HG03060 (cell line): ENCODE data around the gene NXPH2.

Experiments used
- ATAC-seq: cut with Tn5 transposase; IDR thresholded peaks from one replicate; pipeline ENCODE4 v1.9.1; 2021; ENCODE audit warnings: low read depth, moderate number of reproducible peaks; ENCODE audit not compliant: unreplicated experiment

The NXPH2 gene

DNA sequence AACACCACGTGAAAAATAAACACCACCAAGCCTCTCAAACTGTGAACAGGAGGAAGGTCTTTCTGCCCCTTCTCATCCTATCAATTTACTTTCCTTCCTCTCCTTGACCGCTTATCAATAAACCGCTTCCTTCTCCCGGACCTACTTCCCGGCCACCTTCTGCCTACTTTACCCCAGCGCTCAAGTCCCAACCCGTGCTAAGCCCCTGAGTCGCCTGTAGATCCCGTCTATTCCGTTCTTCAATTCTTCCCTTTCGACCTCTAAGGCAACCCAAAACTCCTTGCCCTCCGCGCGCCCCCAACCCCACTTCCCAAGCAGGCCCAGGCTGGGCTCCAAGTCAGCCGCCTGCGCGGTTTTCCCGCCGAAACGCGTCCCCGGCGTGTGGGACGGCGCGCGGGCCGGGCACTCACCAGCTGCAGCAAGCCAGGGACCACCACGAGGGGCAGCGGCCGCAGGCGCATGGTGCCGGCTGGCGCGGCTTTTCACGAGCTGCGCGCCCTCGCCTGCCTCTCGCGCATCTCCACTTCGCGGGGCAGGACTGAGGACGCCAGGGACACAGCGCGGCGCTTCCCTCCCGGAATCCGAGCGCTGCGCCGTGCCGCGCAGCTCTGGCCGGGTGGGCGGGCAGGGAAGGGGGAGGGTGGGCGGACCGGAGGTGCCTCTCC lies at the start of gene NXPH2:
TSS of gene NXPH2 (minus strand) at position 610 of the 665 bp plus-strand sequence. CDS start at position 461, 149 bp downstream.
- ATAC-seq: no peak

DNA sequence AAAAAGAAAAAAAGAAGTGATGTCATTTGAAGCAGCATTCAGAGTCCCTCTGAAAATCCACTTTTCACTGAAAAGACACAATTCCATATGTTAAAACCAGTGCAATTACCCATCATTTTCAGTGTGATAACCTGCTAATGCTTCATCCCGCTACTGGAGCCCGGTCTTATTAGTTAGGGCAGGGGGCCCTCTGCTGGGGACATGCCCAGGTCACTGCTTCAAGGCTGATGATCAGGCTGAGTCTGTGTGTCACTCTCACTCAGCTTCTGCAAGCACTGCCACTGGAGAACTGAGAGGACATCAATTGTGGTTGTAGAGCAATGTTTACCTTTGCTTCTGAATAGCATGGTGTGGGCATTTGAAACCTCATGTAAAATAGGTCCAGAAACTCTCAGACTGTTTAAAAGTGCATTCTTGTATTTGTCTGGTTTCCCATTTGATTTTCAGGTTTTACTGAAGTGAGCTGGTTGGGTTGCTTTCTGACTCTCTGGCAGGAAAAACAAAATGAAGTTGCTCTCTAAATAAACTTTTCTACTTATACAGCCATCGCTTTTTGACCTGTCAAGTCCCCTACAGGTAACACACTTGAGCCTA lies 49.2 kb upstream of the NXPH2 start:
- no peak for ATAC-seq

DNA sequence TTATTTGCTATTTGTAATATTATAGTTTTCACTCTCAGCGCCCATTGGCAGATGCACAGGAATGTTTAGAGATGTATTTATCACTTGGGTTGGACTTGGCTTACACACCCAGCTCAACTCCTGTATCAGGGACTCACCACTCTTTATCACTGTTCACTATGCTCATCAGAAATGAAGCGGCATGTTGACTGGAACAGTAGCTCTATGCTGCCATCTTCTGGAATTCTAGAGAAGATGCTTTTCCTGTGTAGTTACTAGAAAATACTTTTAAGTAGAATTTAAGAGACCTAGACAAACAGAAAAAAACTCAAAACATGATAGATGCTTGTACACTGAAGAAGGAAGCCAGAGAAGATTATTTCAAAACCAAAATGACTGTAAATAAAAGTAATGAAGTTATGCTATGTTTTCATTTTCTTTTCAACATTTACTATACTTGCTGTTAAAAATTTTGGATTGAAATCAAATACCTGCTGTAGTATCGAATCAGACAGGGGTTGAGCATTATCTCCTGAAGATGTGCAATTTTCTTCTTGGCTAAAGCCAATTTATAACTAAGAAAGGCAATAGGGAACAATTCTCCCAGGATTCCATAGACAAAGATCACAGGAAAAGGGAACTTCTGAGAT lies 47.4 kb upstream of the NXPH2 start:
- ATAC-seq: peak; percentile 70

DNA sequence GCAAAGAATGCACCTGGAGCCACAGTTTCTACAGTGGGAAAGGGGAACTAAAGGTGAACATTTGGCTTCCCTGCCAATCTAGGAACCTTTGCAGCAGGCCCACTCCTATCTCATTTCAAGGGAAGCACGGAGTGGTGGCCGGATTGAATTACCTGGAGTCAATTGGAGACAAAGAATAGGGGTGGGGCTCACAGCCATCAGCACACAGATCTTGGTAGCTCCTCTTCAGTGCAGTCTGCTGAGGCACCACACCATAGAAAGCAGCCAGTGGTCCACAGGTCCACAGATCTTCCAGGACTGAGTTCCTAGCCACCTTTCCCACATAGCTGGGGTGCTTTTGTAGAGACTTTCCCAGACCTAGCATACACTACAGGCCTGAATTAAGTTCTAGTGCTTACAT lies 43.5 kb upstream of the NXPH2 start:
- no peak for ATAC-seq

DNA sequence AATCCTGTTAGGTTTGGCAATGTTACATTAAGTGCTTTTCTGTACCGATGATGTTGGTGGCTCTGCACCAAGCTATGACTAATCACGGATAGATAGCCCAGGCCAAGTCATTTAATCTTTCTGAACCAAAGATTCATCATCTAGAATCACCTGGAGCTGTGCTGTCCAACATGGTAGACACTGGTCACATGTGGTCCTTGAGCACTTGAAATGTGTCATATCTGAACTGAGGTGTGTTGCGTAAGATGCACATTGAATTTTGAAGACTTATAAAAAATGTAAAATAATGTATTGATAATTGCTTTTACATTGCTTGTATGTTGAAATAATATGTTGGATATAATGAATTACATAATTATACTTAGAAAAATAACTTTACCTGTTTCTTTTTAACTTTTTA lies 39.8 kb upstream of the NXPH2 start:
- ATAC-seq: no peak

DNA sequence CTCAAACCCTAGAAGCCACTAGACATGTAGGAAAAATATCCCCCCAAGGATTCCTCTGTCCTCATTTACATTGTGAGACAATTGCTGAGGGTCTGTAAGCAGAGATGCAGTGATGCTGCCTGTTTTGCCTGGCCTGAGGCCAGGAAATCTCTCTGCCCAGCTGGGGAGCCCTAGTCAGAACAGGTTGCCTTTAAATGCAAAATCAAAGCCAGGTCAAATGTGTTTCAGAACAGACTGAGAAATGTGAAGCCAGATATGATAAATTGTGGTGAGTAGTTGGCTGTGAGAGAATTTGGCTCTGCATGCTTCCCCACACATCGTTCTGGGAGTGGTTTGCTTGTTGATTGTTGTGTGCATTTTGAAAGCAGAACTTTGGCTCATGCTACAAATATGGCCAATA lies 38.4 kb upstream of the NXPH2 start:
- no peak for ATAC-seq

DNA sequence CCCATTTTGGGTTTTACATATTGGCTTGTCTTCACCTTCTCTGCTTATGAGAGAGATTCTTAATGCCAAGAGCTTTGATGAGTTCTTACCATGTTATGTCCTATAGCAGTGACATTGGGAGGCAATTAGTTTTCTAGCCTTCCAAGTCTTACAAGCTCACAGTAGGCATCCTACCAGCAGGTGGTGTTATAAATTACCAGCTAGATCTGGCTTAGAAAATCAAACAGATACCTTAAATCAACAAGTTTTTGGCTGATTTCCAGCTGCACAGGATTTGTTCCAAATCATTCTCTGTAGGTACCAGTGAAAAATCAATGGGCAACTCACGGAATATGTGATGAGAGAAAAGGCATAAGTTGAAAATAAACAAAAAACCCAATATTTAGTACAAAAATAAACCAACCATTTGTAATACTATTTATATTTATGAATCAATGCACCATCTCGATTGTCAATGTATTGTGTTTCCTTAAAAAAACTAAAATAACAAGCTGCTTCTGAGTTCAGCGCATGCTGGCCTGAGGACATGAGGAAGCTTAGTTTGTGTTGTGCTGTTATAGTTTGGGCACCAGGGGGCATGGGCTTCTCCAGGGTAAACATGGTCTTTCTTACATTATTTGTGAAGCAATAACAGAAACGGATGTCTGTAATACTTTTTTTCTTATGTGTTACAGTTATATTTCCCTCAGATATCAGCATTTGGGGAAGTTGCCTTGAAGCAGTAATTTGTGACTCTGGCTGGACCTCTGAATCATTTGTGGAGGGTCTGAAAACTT lies 34.1 kb upstream of the NXPH2 start:
- ATAC-seq: no peak

DNA sequence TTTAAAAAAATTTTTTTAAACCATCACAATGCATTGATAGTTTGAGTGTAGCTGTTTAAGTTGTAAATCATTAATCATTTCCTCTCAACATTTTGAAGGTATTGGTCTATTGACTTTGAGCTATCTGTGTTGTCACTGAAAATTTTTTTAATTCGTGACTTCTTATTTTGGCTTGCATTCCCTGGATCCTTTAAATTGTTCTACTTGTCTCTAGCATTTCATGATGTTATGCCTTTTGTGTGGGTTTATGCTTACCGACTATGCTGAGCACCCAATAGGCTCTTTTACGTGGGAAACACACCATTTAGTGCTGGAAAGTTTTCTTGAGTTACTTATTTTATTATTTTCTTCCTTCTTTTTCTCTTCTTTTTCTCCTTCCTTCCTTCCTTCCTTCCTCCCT lies 31.2 kb upstream of the NXPH2 start:
- no peak for ATAC-seq

DNA sequence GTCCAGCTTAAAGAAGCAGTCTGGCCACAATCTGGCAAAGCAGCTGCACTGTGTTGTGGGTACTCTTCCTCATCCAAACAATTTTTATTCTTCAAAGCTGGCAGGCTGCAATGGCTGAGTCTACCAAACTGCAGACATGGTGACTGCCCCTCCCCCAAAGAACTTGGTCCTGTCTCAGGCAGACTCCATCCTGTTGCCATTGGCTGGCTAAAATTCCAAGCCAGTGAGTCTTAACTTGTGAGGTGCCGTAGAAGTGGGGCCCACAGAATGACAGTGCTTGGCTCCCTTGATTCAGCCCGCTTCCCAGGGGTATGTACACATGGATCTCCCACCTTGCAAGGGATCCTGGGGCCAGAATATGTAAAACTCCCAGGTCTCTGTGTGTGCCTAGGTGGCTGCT lies 14.5 kb upstream of the NXPH2 start:
- no peak for ATAC-seq

DNA sequence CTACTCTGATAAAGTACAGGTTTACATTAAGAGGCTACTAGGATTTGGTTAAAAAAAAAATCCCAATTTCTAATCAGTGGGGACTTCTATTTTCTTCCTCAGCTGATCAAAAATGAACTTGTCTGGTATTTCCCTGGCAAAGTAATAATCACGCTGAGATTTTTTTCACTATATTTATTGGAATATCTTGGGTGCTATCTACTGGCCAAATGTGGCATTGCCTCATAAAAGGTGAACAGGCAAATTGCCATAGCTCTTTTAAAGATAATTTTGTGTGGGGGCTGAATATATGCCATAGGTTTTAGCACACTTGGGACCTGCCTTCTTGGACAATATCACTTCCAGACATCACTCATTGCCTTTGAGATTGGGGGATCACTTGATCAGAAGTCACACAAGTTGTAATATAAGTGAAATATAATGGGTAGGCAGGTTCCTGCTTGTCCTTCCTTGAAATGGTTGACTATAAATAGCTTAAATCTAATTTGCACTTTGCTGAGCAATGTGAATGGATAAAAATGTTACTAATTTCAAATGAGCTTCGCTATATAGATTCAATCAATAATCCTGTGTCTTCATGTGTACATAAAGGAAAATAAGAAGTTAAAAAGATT lies 7.0 kb upstream of the NXPH2 start:
- peak; percentile 44 for ATAC-seq

DNA sequence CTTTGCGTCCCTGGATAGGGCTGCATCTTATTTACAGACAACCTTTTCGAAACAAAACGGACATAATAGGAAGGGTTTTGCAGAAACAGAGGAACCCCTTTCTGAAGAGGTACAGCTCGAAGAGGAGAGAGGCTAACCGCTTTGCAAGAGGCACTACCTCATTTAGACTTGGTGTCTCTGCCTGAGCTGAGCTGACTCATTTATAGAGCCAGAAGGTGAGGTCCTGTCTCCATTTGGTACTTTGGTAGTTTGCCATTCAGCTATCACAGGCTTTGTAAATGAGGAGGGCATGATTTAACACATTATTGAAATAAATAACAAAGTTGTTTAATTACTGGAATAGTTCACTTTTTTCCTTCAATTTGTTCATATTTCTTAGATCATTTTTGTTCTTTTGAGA lies 2.2 kb upstream of the NXPH2 start:
- peak; percentile 70 for ATAC-seq

DNA sequence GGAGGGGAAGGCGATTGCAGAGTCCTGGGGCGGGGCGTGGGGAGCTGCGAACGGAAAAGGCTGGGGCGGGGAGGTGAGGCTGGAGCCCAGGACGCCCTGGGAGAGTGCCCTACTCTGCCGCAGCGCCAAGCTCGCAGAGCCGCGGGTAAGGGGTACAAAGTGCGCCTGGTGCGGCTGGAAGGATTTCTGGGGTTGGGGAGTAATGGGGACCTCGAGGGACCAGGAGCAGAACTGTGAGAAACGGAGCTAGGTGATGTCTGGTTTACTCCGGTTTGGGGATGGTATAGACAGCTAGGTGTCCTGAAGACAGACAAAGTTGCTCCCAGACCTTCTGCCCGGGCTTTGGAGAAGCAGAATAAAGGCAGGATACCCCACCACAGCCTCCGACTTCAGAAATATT lies 718 bp upstream of the NXPH2 start:
- ATAC-seq: no peak

DNA sequence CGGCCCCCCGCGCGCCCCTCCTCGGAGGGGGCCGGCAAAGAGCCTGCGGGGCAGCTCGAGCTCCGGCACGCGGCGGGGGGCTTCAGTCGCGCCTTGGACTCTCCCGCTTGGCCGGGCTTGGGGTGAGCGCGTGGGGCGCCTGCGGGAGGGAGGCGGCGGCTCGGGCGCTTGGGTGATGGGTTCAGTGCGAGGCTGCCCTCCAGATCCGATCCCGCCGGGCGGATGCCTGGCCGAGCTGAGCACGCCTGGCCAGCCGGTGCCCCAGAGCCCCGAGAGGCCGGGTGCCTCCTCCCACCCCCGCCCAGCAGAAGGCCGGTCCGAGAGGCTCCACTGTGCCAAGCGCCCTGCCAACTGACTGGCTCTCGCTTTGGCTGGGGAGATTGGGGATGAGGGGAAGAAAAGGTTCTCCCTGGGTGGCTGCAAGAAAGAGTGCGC lies 273 bp upstream of the NXPH2 start:
- ATAC-seq: no peak

DNA sequence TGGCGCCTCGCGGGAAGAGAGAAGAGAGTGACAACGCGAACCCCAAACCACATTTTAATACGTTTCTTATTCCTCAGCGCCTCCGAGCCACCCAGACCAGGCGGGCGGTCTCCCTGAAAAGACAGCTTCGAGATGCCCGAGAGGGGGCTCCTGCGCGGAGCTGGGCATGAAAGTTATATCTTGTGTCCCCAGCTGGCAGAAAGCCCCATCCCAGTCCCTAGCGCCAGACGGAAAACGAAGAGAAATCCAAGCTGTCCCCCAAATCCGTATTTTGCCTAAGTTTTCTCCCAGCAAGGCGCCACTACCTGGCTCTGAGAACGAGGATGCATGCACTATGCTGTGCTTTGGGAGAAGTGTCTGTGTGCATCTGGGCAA lies 797 bp downstream of the NXPH2 start:
- ATAC-seq: no peak

DNA sequence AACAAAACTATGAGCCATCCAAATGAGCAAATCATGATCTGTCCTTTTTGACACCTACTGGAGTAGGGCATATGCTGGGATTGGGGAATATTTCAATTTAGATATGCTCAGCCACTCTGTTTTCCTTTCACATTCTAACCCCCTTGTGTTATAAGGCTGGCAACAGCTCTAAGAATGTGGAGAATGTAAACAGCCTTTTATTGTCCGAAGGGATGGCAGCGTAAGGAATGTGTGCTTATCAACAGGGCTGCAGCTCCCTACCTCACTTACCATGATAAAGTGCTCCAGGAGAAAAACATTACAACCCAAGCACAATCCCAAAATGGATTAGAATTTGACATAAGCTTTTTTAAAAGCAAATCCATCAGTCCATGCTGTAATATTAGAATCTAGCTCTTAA lies 2.2 kb downstream of the NXPH2 start:
- ATAC-seq: no peak

DNA sequence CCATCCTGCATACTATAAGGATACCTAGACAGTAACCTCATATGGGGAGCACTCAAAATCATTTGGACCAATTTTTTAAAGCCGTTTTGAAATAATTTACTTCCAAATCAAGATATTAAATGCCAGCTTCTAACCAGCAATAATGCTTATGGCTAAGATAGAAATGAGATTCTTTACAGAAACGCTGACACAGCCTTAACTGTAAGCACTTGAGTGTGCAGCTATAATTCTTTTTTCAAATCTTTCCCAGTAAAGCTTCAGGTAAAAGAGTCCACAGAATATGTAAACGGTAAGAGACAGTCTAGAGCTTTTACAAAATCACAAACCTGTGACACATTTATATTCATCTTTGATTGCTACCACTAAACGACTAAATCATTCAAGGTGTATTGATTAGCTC lies 4.5 kb downstream of the NXPH2 start:
- no peak for ATAC-seq

DNA sequence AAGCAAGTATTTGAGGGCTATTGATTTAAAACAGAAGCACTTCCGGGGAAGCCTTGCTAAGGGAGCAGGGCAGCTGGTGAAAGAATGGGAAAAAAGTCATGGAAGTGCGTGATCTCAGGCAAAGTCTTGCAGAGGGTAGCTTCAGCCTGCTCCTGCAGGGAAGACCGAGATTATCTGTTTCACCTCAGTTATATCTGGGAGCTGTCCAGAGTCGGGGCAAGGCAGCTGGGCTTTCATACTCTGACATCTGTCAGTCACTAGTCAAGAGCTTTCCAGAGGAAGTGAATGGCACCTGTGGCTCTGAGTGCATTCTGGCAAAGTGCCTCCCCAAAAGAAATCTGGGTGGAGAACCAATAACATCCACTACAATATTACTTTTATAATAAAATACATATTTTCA lies 8.7 kb downstream of the NXPH2 start:
- no peak for ATAC-seq

DNA sequence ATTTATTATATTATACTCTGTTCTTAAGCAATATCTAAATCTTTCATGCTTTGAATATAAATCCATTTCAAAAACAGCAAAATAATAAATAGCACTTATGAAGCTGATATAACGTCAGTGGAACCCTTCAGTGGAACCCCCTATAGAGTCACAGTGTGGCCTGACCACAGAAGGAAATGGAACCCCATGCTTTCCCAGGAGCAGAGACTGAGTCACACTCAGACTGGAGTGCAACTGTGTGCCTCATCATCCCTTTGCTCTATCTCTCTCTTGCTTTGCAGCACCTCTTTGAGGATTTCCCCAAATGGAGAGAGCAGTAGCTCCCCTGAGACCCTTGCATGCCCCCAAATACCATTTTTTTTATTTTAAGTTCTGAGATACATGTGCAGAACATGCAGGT lies 13.1 kb downstream of the NXPH2 start:
- ATAC-seq: no peak

DNA sequence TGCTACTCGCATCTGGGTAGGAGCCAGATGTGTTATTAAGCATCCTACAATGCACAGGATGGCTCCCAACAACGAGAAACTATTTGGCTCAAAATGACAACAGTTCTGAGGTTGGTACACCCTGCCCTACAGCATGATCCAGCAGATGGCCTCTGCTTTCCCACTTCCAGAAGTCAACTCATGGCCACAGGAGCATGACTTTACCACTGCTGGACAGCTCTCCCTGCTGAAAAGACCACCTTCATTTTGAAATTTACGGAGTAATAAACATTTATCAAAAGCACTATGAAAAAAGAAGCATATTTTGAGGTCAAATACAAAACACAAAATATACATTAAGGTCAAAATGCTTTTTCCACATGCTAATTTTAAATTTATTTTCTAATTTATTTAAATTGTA lies 13.7 kb downstream of the NXPH2 start:
- no peak for ATAC-seq

DNA sequence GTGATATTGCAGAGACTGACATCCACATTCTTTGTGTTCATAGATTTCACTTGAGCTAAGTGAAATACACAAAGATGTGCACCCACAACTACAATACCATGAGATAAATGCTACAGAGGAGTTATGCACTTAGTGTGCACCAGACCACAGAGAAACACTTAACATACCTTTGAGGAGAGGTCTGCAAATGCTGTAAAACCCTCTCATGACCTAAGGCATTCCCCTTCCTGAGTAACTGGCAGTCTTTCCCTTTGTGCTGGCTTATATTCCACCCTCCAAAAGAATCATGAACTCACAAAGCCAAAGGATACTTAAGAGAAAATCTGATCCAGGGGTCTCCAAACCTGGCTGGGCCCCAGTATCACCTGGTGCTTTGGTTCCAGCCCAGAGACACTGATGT lies 16.2 kb downstream of the NXPH2 start:
- ATAC-seq: no peak

DNA sequence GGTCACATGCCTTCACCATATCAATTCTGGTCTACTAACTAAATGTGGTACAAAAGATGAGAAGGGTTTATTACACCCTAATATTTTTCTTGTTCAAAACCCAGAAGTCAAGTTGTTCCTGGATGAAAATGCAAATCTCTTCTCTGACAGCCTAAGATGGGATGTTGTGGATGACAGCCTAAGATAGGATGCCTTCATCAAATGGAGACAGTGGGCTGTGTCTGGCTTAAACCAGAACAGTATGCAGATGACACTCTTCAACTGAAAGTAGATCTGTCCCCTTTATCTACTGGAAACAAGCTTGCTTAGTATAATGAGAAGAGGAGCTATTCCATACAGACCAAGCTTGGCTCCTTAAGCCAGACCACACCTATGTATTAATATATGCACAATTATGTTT lies 17.7 kb downstream of the NXPH2 start:
- ATAC-seq: no peak
